CD4-positive, alpha-beta T cell treated with Interferon alpha-2 for 1 hour (primary cell): ENCODE data around the gene CCDC121.

Experiments used
- DNase-seq, 2 donors: peaks; one replicate each; pipeline ENCODE4 v3.0.0-alpha.2; 2020 to 2022

Gene CCDC121

GRCh38 chr2:27581417-27582128 is 47.2 kb downstream of the CCDC121 start:
- DNase-seq, result peak in 1 of 2 donors; percentile 2
